ENCODE results near the gene CACNA2D2. TPM values are rescaled to one million over a fixed set of nuclear protein-coding genes. Genes with fewer than 3 reads are reported as not detected.

The CACNA2D2 gene
- total RNA-seq, 5 donors from 2014 or later (not counting 1 experiment from before 2014, with no cell fraction given), result 2.6 to 8.9 (median 4.1) TPM

DNA sequence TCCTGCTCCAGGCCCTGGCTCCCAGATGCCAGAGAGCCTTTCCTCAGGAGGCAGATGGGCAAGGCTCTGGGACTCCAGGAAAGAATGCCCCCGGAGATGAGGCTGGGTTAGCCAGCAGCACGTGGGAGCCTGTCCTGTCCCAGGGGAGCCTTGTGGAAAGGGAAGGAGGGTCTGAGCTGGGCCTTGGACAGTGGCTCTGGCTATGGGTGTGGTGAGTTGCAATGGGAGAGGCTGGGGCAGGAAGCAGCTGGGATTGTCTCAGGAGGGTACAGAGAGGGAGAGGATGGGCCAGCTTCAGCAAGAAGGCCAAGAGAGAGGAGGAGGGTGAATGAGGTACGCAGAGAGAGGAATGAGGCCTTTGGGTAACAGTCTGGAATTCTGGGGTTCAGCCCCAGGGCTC, 17.4 kb upstream of the CACNA2D2 start:
- CTCF ChIA-PET, result no interaction called here
- 73% methylated on average over 3 of the region's 3 CpGs for WGBS (ENCODE audit: insufficient coverage)
- Histone ChIP-seq H3K4me1 (ENCODE audit: control insufficient read depth in 1 of 2, extremely low read depth in 1 of 2, insufficient read depth in 2 of 2, low read length in 2 of 2) (peaks cover 2 to 8% of the 10 kb centered on the region in 2 experiments), H3K9me3 (no peaks in the 10 kb centered on the region), H3K27me3 (replicated peaks in 1 of 2; ENCODE audit: control insufficient read depth in 2 of 2, extremely low read depth in 1 of 2, insufficient read depth in 2 of 2, low read length in 1 of 2) (peaks cover 0 to 23% of the 10 kb centered on the region in 2 experiments), H3K4me3 (ENCODE audit: control insufficient read depth in 1 of 2, extremely low read depth in 1 of 2, low read length in 1 of 2) (no peak overlapping the region), H3K27ac (ENCODE audit: low read length) (no peak overlapping the region), H3K36me3 (ENCODE audit: control insufficient read depth in 2 of 2, extremely low read depth in 1 of 2, insufficient read depth in 1 of 2, low read length in 1 of 2) (no peaks in the 10 kb centered on the region)
- DNase-seq, result no peak
- Mint-ChIP-seq H3K36me3 (no peaks in the 10 kb centered on the region), H3K27ac (no peak overlapping the region), H3K4me3 (no peak overlapping the region), H3K9me3 (no peaks in the 10 kb centered on the region), H3K27me3 (peaks cover 5 to 7% of the 10 kb centered on the region in 2 donors), H3K4me1 (peaks cover 8 to 15% (median 13%) of the 10 kb centered on the region in 3 donors)
- POLR2A ChIA-PET, result no interaction called here
- no peak for ATAC-seq (replicated peaks in 1 of 4)

GRCh38 chr3:50519471-50520089, 16.1 kb upstream of the CACNA2D2 start:
- no peaks in the 10 kb centered on the region for H3K9me3 Mint-ChIP-seq
- ChIA-PET CTCF (interaction anchor here in 1 of 2 donors (0.6 kb wide), 1 partner anchor 112 kb away, joined by 3 read pairs; no protein-coding TSS in a partner anchor), POLR2A (no interaction called here)
- no peak overlapping the region for H3K4me3 Mint-ChIP-seq
- peaks cover 12 to 17% (median 15%) of the 10 kb centered on the region in 3 donors for H3K4me1 Mint-ChIP-seq
- H3K36me3 Mint-ChIP-seq, result no peaks in the 10 kb centered on the region
- Histone ChIP-seq H3K27ac (ENCODE audit: low read length) (no peak overlapping the region), H3K4me3 (ENCODE audit: control insufficient read depth in 1 of 2, extremely low read depth in 1 of 2, low read length in 1 of 2) (no peak overlapping the region), H3K4me1 (ENCODE audit: control insufficient read depth in 1 of 2, extremely low read depth in 1 of 2, insufficient read depth in 2 of 2, low read length in 2 of 2) (peaks cover 2 to 12% of the 10 kb centered on the region in 2 experiments), H3K36me3 (ENCODE audit: control insufficient read depth in 2 of 2, extremely low read depth in 1 of 2, insufficient read depth in 1 of 2, low read length in 1 of 2) (no peaks in the 10 kb centered on the region), H3K9me3 (no peaks in the 10 kb centered on the region), H3K27me3 (replicated peaks in 1 of 2; ENCODE audit: control insufficient read depth in 2 of 2, extremely low read depth in 1 of 2, insufficient read depth in 2 of 2, low read length in 1 of 2) (peaks cover 0 to 20% of the 10 kb centered on the region in 2 experiments)
- DNase-seq (peak; percentile 28 to 82 (median 63)), ATAC-seq (replicated peaks in 1 of 4) (peak; percentile 66 to 87 (median 76))
- H3K27ac Mint-ChIP-seq, result no peak overlapping the region
- WGBS (ENCODE audit: insufficient coverage), result 0% methylated on average over 3 of the region's 7 CpGs
- H3K27me3 Mint-ChIP-seq, result peaks cover 5 to 7% of the 10 kb centered on the region in 2 donors

GRCh38 chr3:50518436-50518835, 15.0 kb upstream of the CACNA2D2 start:
- Histone ChIP-seq H3K27ac (ENCODE audit: low read length) (no peak overlapping the region), H3K27me3 (replicated peaks in 1 of 2; ENCODE audit: control insufficient read depth in 2 of 2, extremely low read depth in 1 of 2, insufficient read depth in 2 of 2, low read length in 1 of 2) (peaks cover 0 to 24% of the 10 kb centered on the region in 2 experiments), H3K9me3 (no peaks in the 10 kb centered on the region), H3K4me1 (ENCODE audit: control insufficient read depth in 1 of 2, extremely low read depth in 1 of 2, insufficient read depth in 2 of 2, low read length in 2 of 2) (peaks cover 2 to 12% of the 10 kb centered on the region in 2 experiments), H3K36me3 (ENCODE audit: control insufficient read depth in 2 of 2, extremely low read depth in 1 of 2, insufficient read depth in 1 of 2, low read length in 1 of 2) (no peaks in the 10 kb centered on the region), H3K4me3 (ENCODE audit: control insufficient read depth in 1 of 2, extremely low read depth in 1 of 2, low read length in 1 of 2) (no peak overlapping the region)
- ATAC-seq (replicated peaks in 1 of 4) (no peak), DNase-seq (no peak)
- POLR2A ChIA-PET, result interaction anchor here in 1 of 2 donors (0.6 kb wide), 1 partner anchor 15 kb away, joined by 4 read pairs; no protein-coding TSS in a partner anchor
- 83% methylated on average over 5 of the region's 7 CpGs for WGBS (ENCODE audit: insufficient coverage)
- Mint-ChIP-seq H3K27me3 (peaks cover 5 to 7% of the 10 kb centered on the region in 2 donors), H3K9me3 (no peaks in the 10 kb centered on the region), H3K36me3 (no peaks in the 10 kb centered on the region), H3K4me1 (peaks cover 12 to 17% (median 15%) of the 10 kb centered on the region in 3 donors), H3K27ac (no peak overlapping the region), H3K4me3 (no peak overlapping the region)
- CTCF ChIA-PET, result interaction anchor here (0.6 to 0.7 kb wide), 3 partner anchors 629 to 925 kb away, joined by 4 to 5 read pairs (median 4); no protein-coding TSS in a partner anchor

GRCh38 chr3:50517721-50518206, 14.3 kb upstream of the CACNA2D2 start:
- DNase-seq (no peak), ATAC-seq (replicated peaks in 1 of 4) (no peak)
- H3K36me3 Mint-ChIP-seq, result no peaks in the 10 kb centered on the region
- Histone ChIP-seq H3K36me3 (ENCODE audit: control insufficient read depth in 2 of 2, extremely low read depth in 1 of 2, insufficient read depth in 1 of 2, low read length in 1 of 2) (no peaks in the 10 kb centered on the region), H3K9me3 (no peaks in the 10 kb centered on the region), H3K27ac (ENCODE audit: low read length) (no peak overlapping the region), H3K4me1 (ENCODE audit: control insufficient read depth in 1 of 2, extremely low read depth in 1 of 2, insufficient read depth in 2 of 2, low read length in 2 of 2) (peaks cover 2 to 12% of the 10 kb centered on the region in 2 experiments), H3K27me3 (replicated peaks in 1 of 2; ENCODE audit: control insufficient read depth in 2 of 2, extremely low read depth in 1 of 2, insufficient read depth in 2 of 2, low read length in 1 of 2) (peaks cover 0 to 27% of the 10 kb centered on the region in 2 experiments), H3K4me3 (ENCODE audit: control insufficient read depth in 1 of 2, extremely low read depth in 1 of 2, low read length in 1 of 2) (no peak overlapping the region)
- no CpG with 5 or more reads among the region's 4 CpGs for WGBS (ENCODE audit: insufficient coverage)
- no peak overlapping the region for H3K4me3 Mint-ChIP-seq
- H3K27ac Mint-ChIP-seq, result no peak overlapping the region
- H3K4me1 Mint-ChIP-seq, result peaks cover 12 to 17% (median 15%) of the 10 kb centered on the region in 3 donors
- POLR2A ChIA-PET, result interaction anchor here in 1 of 2 donors (0.6 kb wide), 1 partner anchor 14 kb away, joined by 4 read pairs; no protein-coding TSS in a partner anchor
- no peaks in the 10 kb centered on the region for H3K9me3 Mint-ChIP-seq
- CTCF ChIA-PET, result interaction anchor here (0.6 to 0.7 kb wide), 3 partner anchors 629 to 926 kb away, joined by 4 to 5 read pairs (median 4); no protein-coding TSS in a partner anchor
- peaks cover 5 to 7% of the 10 kb centered on the region in 2 donors for H3K27me3 Mint-ChIP-seq

- Histone ChIP-seq H3K4me1 (ENCODE audit: control insufficient read depth in 1 of 2, extremely low read depth in 1 of 2, insufficient read depth in 2 of 2, low read length in 2 of 2) (peaks cover 2 to 12% of the 10 kb centered on the region in 2 experiments), H3K9me3 (no peaks in the 10 kb centered on the region), H3K36me3 (ENCODE audit: control insufficient read depth in 2 of 2, extremely low read depth in 1 of 2, insufficient read depth in 1 of 2, low read length in 1 of 2) (no peaks in the 10 kb centered on the region), H3K27me3 (replicated peaks in 1 of 2; ENCODE audit: control insufficient read depth in 2 of 2, extremely low read depth in 1 of 2, insufficient read depth in 2 of 2, low read length in 1 of 2) (peaks cover 0 to 27% of the 10 kb centered on the region in 2 experiments), H3K27ac (ENCODE audit: low read length) (no peak overlapping the region), H3K4me3 (ENCODE audit: control insufficient read depth in 1 of 2, extremely low read depth in 1 of 2, low read length in 1 of 2) (no peak overlapping the region)
- no peak overlapping the region for H3K27ac Mint-ChIP-seq
- no peaks in the 10 kb centered on the region for H3K36me3 Mint-ChIP-seq
- POLR2A ChIA-PET, result no interaction called here
- DNase-seq, result no peak
- peaks cover 5 to 7% of the 10 kb centered on the region in 2 donors for H3K27me3 Mint-ChIP-seq
- CTCF ChIA-PET, result no interaction called here
- WGBS (ENCODE audit: insufficient coverage), result 100% methylated on average over 2 of the region's 4 CpGs
- peaks cover 12 to 17% (median 15%) of the 10 kb centered on the region in 3 donors for H3K4me1 Mint-ChIP-seq
- H3K4me3 Mint-ChIP-seq, result peak overlapping the region in 1 of 3 donors; percentile 38
- no peaks in the 10 kb centered on the region for H3K9me3 Mint-ChIP-seq
- no peak for ATAC-seq (replicated peaks in 1 of 4)
Observed at GRCh38 chr3:50516440-50516871, 13.0 kb upstream of the CACNA2D2 start.

DNA sequence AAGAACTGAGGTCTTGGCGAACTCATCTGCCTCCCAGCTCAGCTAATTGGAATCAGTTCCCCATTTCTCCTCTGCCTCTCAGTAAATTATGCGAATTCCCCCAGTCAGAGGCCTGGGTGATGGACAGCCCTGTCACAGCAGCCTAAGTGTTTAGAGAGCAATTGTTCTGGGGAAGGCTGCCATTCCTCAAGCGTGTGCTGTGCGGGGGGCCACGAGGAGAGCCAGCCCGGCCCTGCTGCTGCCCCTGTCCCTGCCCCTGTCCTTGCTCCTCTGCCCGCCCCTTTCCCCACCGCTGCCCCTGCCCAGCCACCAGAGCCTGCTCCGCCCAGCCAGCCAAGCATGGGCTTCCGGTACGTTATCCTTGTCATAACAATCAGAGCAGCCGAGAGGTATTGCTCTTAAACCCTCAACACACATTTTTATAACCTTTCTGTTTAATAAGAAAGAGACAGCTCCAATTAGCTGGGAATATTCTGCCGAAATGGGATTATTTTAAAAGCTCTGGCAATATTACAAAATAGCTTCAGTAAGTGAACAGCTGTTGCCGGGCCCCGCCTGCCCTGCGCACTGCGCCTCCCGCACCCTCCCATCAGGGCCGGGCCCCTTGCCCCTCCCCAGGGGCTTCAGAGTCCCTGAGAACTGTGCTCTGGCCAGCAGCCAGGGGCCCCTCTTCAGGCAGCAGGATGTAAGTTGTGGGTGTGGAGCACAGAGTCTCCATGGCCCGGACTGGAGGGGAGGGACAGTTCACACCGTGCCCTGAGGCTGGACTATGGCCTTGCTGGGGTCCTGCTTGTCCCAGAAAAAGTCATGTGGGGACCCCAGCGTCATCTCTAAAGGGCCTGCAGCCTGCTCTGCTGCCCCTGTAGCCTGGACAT, 12.4 kb upstream of the CACNA2D2 start:
- ChIA-PET CTCF (interaction anchor here in 1 of 2 donors (0.9 kb wide), 1 partner anchor 10 kb away, joined by 3 read pairs; no protein-coding TSS in a partner anchor), POLR2A (no interaction called here)
- peak overlapping the region in 1 of 2 donors; percentile 11 for H3K4me3 ChIP-seq (ENCODE audit: control insufficient read depth in 1 of 2, extremely low read depth in 1 of 2, low read length in 1 of 2)
- WGBS (ENCODE audit: insufficient coverage), result 33% methylated on average over 15 of the region's 22 CpGs
- DNase-seq, result peak in 2 of 35 experiments; percentile 6 to 13
- H3K4me1 Mint-ChIP-seq, result peaks cover 12 to 17% (median 15%) of the 10 kb centered on the region in 3 donors
- peak overlapping the region in 1 of 3 donors; percentile 38 for H3K4me3 Mint-ChIP-seq
- H3K27ac ChIP-seq (ENCODE audit: low read length), result no peak overlapping the region
- no peaks in the 10 kb centered on the region for H3K36me3 Mint-ChIP-seq
- peak; percentile 48 to 63 (median 58) for ATAC-seq (replicated peaks in 1 of 4)
- H3K36me3 ChIP-seq (ENCODE audit: control insufficient read depth in 2 of 2, extremely low read depth in 1 of 2, insufficient read depth in 1 of 2, low read length in 1 of 2), result no peaks in the 10 kb centered on the region
- H3K9me3 ChIP-seq, result no peaks in the 10 kb centered on the region
- H3K4me1 ChIP-seq (ENCODE audit: control insufficient read depth in 1 of 2, extremely low read depth in 1 of 2, insufficient read depth in 2 of 2, low read length in 2 of 2), result peaks cover 2 to 12% of the 10 kb centered on the region in 2 experiments
- H3K27me3 Mint-ChIP-seq, result peaks cover 5 to 7% of the 10 kb centered on the region in 2 donors
- H3K27me3 ChIP-seq (replicated peaks in 1 of 2; ENCODE audit: control insufficient read depth in 2 of 2, extremely low read depth in 1 of 2, insufficient read depth in 2 of 2, low read length in 1 of 2), result peaks cover 0 to 29% of the 10 kb centered on the region in 2 experiments
- H3K27ac Mint-ChIP-seq, result no peak overlapping the region
- no peaks in the 10 kb centered on the region for H3K9me3 Mint-ChIP-seq
